ENCODE results near the gene ATP8B3.

- TF ChIP-seq U2AF2 (optimal IDR thresholded peaks at IDR 0.05; ENCODE audit: low read depth, low read length) (no peak), ERF (CRISPR knock-in tag; IDR thresholded peaks at IDR 0.05) (no peak), POLR2A (conservative IDR thresholded peaks at IDR 0.05) (no peak), CTCF (IDR thresholded peaks at IDR 0.05 in 2 of 3, conservative IDR thresholded peaks at IDR 0.05 in 1 of 3; ENCODE audit: insufficient read depth in 2 of 3, low read depth in 1 of 3, low read length in 3 of 3) (no peak), ZNF41 (CRISPR knock-in tag; conservative IDR thresholded peaks at IDR 0.05) (no peak)
Observed at GRCh38 chr19:1819341-1820255, 7.5 kb upstream of the ATP8B3 start.
